Measurements from ENCODE around the gene TWNK.
A peak's percentile ranks its signal among the peaks of the same experiment; 100 is the strongest.

The TWNK gene

DNA sequence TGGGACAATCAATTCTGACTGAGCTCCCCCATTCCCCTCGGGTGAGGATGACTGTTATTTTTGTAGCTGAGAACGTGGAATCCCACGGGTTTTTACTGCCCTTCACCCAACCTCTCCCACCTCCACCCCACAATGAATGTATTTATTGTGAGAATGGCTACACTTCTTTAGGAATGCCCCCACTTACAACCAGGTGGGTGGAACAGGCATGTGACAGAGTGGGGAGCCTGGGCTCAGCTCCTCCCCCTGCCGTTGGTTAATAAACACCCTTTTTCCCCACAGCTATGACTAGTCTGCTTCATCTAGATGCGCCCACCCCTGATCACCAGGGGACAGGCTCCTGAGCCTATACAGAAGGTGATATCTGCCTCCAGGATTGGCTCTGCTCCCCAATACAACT lies 2.0 kb upstream of the TWNK start:
- POLR2A ChIA-PET = no interaction called here
- Histone ChIP-seq H3K36me3 (ENCODE audit: control insufficient read depth in 4 of 4, insufficient read depth in 4 of 4, low read length in 3 of 4) (peaks cover 5 to 48% (median 32%) of the 10 kb centered on the region in 4 experiments), H3K9me3 (ENCODE audit: control extremely low read depth in 1 of 5, control insufficient read depth in 4 of 5, insufficient read depth in 2 of 5, low read depth in 1 of 5, low read length in 4 of 5) (no peaks in the 10 kb centered on the region), H3K4me3 (ENCODE audit: control insufficient read depth in 1 of 7, extremely low read depth in 1 of 7, insufficient read depth in 4 of 7, low read depth in 2 of 7, low read length in 6 of 7) (no peak overlapping the region), H3K4me1 (ENCODE audit: control extremely low read depth in 1 of 4, control insufficient read depth in 4 of 4, insufficient read depth in 4 of 4, low read length in 3 of 4) (peaks cover 4 to 36% (median 25%) of the 10 kb centered on the region in 4 experiments), H3K27ac (ENCODE audit: insufficient read depth in 1 of 2, low read depth in 1 of 2, low read length in 2 of 2, poor library complexity in 1 of 2, severe bottlenecking in 2 of 2) (no peak overlapping the region), H3K27me3 (replicated peaks in 2 of 5; ENCODE audit: control insufficient read depth in 4 of 5, insufficient read depth in 5 of 5, low read length in 4 of 5) (no peaks in the 10 kb centered on the region)
- DNase-seq = no peak
- CTCF ChIA-PET = interaction anchor here (1.7 to 23.7 kb wide), 4 partner anchors 12 to 32 kb away, joined by 7 to 311 read pairs (median 30); partner anchors contain the start of genes LZTS2 and SEMA4G
- WGBS (ENCODE audit: insufficient coverage) = 100% methylated on average over 1 of the region's 5 CpGs

DNA sequence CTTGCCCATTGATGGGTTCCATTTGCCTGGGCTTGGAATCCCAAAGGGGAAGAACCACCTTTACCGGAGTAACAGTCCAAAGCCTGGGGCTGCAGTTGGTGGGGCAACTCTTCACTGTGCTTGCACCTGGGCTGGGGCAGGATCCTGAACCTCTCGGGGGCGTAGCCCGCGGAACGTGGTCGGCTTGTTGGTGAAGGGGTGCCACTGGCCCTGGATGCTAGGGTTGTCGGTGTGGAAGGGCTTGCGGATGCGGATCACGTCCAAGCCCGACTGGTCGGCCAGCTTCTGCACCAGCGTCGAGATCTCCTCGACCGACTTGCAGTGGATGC lies 756 bp upstream of the TWNK start:
- peaks cover 11 to 49% (median 37%) of the 10 kb centered on the region in 4 experiments for H3K36me3 ChIP-seq (ENCODE audit: control insufficient read depth in 4 of 4, insufficient read depth in 4 of 4, low read length in 3 of 4)
- POLR2A ChIA-PET = interaction anchor here (0.6 to 1.2 kb wide), 2 partner anchors 13 to 71 kb away, joined by 3 read pairs; partner anchors contain the start of gene LZTS2

DNA sequence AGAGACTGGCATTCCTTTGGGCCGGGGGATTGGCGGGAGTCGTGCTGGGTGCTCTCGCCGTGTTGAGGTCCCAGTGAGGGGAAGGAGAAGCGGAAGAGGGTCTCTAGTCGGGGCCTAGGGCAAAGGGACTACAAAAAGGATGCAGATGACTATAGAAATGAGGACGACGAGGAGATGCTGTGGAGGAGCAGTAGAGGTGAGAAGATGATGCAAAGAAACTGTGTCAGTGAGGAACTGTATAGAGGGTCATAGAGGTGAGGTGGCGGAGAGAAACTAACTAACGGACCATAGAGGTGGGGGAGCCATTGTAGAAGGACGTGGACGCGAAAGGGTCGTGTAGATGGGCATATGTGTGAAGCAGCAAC lies 324 bp downstream of the TWNK start:
- no peak for DNase-seq
- ChIA-PET CTCF (interaction anchor here (1.8 to 23.7 kb wide), 4 partner anchors 10 to 42 kb away, joined by 5 to 311 read pairs (median 26); partner anchors contain the start of gene LZTS2), POLR2A (interaction anchor here (1.2 kb wide), 1 partner anchor 12 kb away, joined by 3 read pairs; the partner anchor contains the start of gene LZTS2)
- Histone ChIP-seq H3K36me3 (ENCODE audit: control insufficient read depth in 4 of 4, insufficient read depth in 4 of 4, low read length in 3 of 4) (peaks cover 11 to 50% (median 37%) of the 10 kb centered on the region in 4 experiments), H3K27me3 (replicated peaks in 2 of 5; ENCODE audit: control insufficient read depth in 4 of 5, insufficient read depth in 5 of 5, low read length in 4 of 5) (no peaks in the 10 kb centered on the region), H3K4me1 (ENCODE audit: control extremely low read depth in 1 of 4, control insufficient read depth in 4 of 4, insufficient read depth in 4 of 4, low read length in 3 of 4) (peaks cover 4 to 36% (median 25%) of the 10 kb centered on the region in 4 experiments), H3K4me3 (ENCODE audit: control insufficient read depth in 1 of 7, extremely low read depth in 1 of 7, insufficient read depth in 4 of 7, low read depth in 2 of 7, low read length in 6 of 7) (peak overlapping the region; percentile 65 to 98 (median 93)), H3K27ac (ENCODE audit: insufficient read depth in 1 of 2, low read depth in 1 of 2, low read length in 2 of 2, poor library complexity in 1 of 2, severe bottlenecking in 2 of 2) (peak overlapping the region in 1 of 2 experiments; percentile 76), H3K9me3 (ENCODE audit: control extremely low read depth in 1 of 5, control insufficient read depth in 4 of 5, insufficient read depth in 2 of 5, low read depth in 1 of 5, low read length in 4 of 5) (no peaks in the 10 kb centered on the region)
- WGBS (ENCODE audit: insufficient coverage) = 3% methylated on average over 15 of the region's 15 CpGs

More for the DNA sequence above, 756 bp upstream of the TWNK start:
- DNase-seq = peak in 1 of 3 donors; percentile 7
- 33% methylated on average over 14 of the region's 17 CpGs for WGBS (ENCODE audit: insufficient coverage)
- Histone ChIP-seq H3K27ac (ENCODE audit: insufficient read depth in 1 of 2, low read depth in 1 of 2, low read length in 2 of 2, poor library complexity in 1 of 2, severe bottlenecking in 2 of 2) (peak overlapping the region in 1 of 2 experiments; percentile 18), H3K9me3 (ENCODE audit: control extremely low read depth in 1 of 5, control insufficient read depth in 4 of 5, insufficient read depth in 2 of 5, low read depth in 1 of 5, low read length in 4 of 5) (no peaks in the 10 kb centered on the region), H3K27me3 (replicated peaks in 2 of 5; ENCODE audit: control insufficient read depth in 4 of 5, insufficient read depth in 5 of 5, low read length in 4 of 5) (no peaks in the 10 kb centered on the region), H3K4me3 (ENCODE audit: control insufficient read depth in 1 of 7, extremely low read depth in 1 of 7, insufficient read depth in 4 of 7, low read depth in 2 of 7, low read length in 6 of 7) (peak overlapping the region; percentile 65 to 98 (median 93)), H3K4me1 (ENCODE audit: control extremely low read depth in 1 of 4, control insufficient read depth in 4 of 4, insufficient read depth in 4 of 4, low read length in 3 of 4) (peaks cover 4 to 36% (median 25%) of the 10 kb centered on the region in 4 experiments)
- CTCF ChIA-PET = interaction anchor here (1.0 to 23.7 kb wide), 8 partner anchors 11 to 43 kb away, joined by 3 to 311 read pairs (median 7); partner anchors contain the start of genes LZTS2 and SEMA4G

DNA sequence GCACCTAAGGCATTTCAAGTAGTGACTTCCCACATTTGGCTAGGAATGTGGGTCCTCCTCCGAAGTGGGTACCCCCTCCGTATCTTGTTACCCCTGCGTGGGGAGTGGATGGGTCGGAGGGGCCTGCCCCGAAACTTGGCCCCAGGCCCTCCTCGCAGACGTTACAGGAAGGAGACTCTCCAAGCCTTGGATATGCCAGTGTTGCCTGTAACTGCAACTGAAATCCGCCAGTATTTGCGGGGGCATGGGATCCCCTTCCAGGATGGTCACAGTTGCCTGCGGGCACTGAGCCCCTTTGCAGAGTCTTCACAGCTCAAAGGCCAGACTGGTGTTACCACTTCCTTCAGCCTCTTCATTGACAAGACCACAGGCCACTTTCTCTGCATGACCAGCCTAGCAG lies 823 bp downstream of the TWNK start:
- Histone ChIP-seq H3K27ac (ENCODE audit: insufficient read depth in 1 of 2, low read depth in 1 of 2, low read length in 2 of 2, poor library complexity in 1 of 2, severe bottlenecking in 2 of 2) (peak overlapping the region in 1 of 2 experiments; percentile 76), H3K9me3 (ENCODE audit: control extremely low read depth in 1 of 5, control insufficient read depth in 4 of 5, insufficient read depth in 2 of 5, low read depth in 1 of 5, low read length in 4 of 5) (no peaks in the 10 kb centered on the region), H3K36me3 (ENCODE audit: control insufficient read depth in 4 of 4, insufficient read depth in 4 of 4, low read length in 3 of 4) (peaks cover 13 to 51% (median 36%) of the 10 kb centered on the region in 4 experiments), H3K4me1 (ENCODE audit: control extremely low read depth in 1 of 4, control insufficient read depth in 4 of 4, insufficient read depth in 4 of 4, low read length in 3 of 4) (peaks cover 4 to 36% (median 25%) of the 10 kb centered on the region in 4 experiments), H3K4me3 (ENCODE audit: control insufficient read depth in 1 of 7, extremely low read depth in 1 of 7, insufficient read depth in 4 of 7, low read depth in 2 of 7, low read length in 6 of 7) (peak overlapping the region; percentile 65 to 98 (median 93)), H3K27me3 (replicated peaks in 2 of 5; ENCODE audit: control insufficient read depth in 4 of 5, insufficient read depth in 5 of 5, low read length in 4 of 5) (no peaks in the 10 kb centered on the region)
- CTCF ChIA-PET = interaction anchor here (0.7 to 23.7 kb wide), 4 partner anchors 9 to 29 kb away, joined by 3 to 311 read pairs (median 98); partner anchors contain the start of gene LZTS2
- WGBS (ENCODE audit: insufficient coverage) = 75% methylated on average over 10 of the region's 10 CpGs
- POLR2A ChIA-PET = no interaction called here
- DNase-seq = no peak

DNA sequence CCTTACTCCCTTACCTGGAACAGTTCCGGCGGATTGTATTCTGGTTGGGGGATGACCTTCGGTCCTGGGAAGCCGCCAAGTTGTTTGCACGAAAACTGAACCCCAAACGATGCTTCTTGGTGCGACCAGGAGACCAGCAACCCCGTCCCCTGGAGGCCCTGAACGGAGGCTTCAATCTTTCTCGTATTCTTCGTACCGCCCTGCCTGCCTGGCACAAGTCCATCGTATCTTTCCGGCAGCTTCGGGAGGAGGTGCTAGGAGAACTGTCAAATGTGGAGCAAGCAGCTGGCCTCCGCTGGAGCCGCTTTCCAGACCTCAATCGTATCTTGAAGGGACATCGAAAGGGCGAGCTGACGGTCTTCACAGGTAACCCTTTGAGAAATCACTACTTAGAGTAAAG lies 1.7 kb downstream of the TWNK start:
- no peaks in the 10 kb centered on the region for H3K9me3 ChIP-seq (ENCODE audit: control extremely low read depth in 1 of 5, control insufficient read depth in 4 of 5, insufficient read depth in 2 of 5, low read depth in 1 of 5, low read length in 4 of 5)
- DNase-seq = no peak
- POLR2A ChIA-PET = no interaction called here
- 97% methylated on average over 21 of the region's 21 CpGs for WGBS (ENCODE audit: insufficient coverage)
- H3K4me1 ChIP-seq (ENCODE audit: control extremely low read depth in 1 of 4, control insufficient read depth in 4 of 4, insufficient read depth in 4 of 4, low read length in 3 of 4) = peaks cover 4 to 36% (median 25%) of the 10 kb centered on the region in 4 experiments
- peaks cover 16 to 56% (median 40%) of the 10 kb centered on the region in 4 experiments for H3K36me3 ChIP-seq (ENCODE audit: control insufficient read depth in 4 of 4, insufficient read depth in 4 of 4, low read length in 3 of 4)
- CTCF ChIA-PET = interaction anchor here (0.6 to 23.7 kb wide), 5 partner anchors 8 to 28 kb away, joined by 3 to 311 read pairs (median 44); partner anchors contain the start of genes LZTS2 and SEMA4G
- H3K27ac ChIP-seq (ENCODE audit: insufficient read depth in 1 of 2, low read depth in 1 of 2, low read length in 2 of 2, poor library complexity in 1 of 2, severe bottlenecking in 2 of 2) = no peak overlapping the region
- no peaks in the 10 kb centered on the region for H3K27me3 ChIP-seq (replicated peaks in 2 of 5; ENCODE audit: control insufficient read depth in 4 of 5, insufficient read depth in 5 of 5, low read length in 4 of 5)
- H3K4me3 ChIP-seq (ENCODE audit: control insufficient read depth in 1 of 7, extremely low read depth in 1 of 7, insufficient read depth in 4 of 7, low read depth in 2 of 7, low read length in 6 of 7) = no peak overlapping the region

DNA sequence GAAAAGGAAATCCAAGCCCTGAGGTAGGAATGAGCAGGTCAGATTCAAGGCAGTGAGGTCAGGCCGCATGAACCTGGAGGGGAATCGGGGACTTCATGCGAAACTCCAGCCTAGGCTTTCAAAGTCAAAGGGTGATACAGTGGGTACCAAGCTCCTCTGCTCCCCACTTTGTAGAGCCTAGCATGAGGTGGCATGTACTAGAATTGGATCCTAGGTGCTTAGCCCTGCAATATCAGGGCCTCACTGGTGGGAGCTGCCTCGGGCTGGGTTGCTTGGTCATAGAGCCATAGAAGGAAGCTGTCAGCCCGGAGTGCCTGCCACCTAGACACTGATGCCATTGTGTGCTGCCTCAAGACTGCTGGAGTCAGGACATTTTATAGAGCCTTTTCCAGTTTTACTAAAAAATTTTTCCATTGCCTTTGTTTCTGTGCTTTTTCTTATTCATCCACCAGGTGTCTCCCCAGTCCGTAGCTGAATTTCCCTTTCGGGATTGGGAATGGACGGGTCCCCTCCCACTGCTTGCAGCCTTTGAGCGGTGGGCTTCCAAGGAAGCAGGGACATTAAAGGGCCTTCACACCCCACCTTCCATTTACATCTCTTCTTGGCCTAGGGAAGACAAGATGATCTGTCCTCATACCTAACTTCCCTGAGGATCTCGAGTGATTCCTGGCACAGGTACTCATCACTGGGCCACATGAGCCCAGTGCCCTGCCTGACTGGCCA lies 6.8 kb downstream of the TWNK start:
- DNase-seq = no peak
- peaks cover 0 to 42% (median 28%) of the 10 kb centered on the region in 4 experiments for H3K4me1 ChIP-seq (ENCODE audit: control extremely low read depth in 1 of 4, control insufficient read depth in 4 of 4, insufficient read depth in 4 of 4, low read length in 3 of 4)
- H3K27me3 ChIP-seq (replicated peaks in 2 of 5; ENCODE audit: control insufficient read depth in 4 of 5, insufficient read depth in 5 of 5, low read length in 4 of 5) = no peaks in the 10 kb centered on the region
- H3K9me3 ChIP-seq (ENCODE audit: control extremely low read depth in 1 of 5, control insufficient read depth in 4 of 5, insufficient read depth in 2 of 5, low read depth in 1 of 5, low read length in 4 of 5) = no peaks in the 10 kb centered on the region
- WGBS (ENCODE audit: insufficient coverage) = 74% methylated on average over 7 of the region's 10 CpGs
- ChIA-PET CTCF (interaction anchor here (1.0 to 23.7 kb wide), 8 partner anchors 10 to 58 kb away, joined by 3 to 311 read pairs (median 4); no protein-coding TSS in a partner anchor), POLR2A (no interaction called here)
- peaks cover 16 to 51% (median 36%) of the 10 kb centered on the region in 4 experiments for H3K36me3 ChIP-seq (ENCODE audit: control insufficient read depth in 4 of 4, insufficient read depth in 4 of 4, low read length in 3 of 4)
- no peak overlapping the region for H3K27ac ChIP-seq (ENCODE audit: insufficient read depth in 1 of 2, low read depth in 1 of 2, low read length in 2 of 2, poor library complexity in 1 of 2, severe bottlenecking in 2 of 2)
- no peak overlapping the region for H3K4me3 ChIP-seq (ENCODE audit: control insufficient read depth in 1 of 7, extremely low read depth in 1 of 7, insufficient read depth in 4 of 7, low read depth in 2 of 7, low read length in 6 of 7)

DNA sequence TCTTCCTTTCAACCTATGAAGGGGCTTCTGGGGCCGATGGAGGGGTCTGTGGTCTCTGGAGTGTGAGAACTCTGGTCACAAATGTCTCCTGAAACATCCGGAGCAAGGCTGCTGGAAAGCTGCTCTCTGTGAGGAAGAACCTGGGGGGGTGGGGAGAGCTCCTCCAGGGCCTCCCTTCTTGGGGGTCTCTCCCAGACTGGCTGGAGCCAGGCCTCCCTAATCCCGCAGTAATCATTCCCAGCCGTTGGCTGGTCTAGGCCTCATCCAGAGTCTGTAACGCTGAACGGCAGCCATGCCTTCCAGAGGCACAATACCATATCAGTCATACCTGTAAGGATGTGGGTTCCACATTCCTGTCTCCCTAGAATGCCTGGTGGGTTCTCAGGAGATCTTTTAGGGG lies 7.8 kb downstream of the TWNK start:
- Histone ChIP-seq H3K4me1 (ENCODE audit: control extremely low read depth in 1 of 4, control insufficient read depth in 4 of 4, insufficient read depth in 4 of 4, low read length in 3 of 4) (peaks cover 0 to 37% (median 28%) of the 10 kb centered on the region in 4 experiments), H3K9me3 (ENCODE audit: control extremely low read depth in 1 of 5, control insufficient read depth in 4 of 5, insufficient read depth in 2 of 5, low read depth in 1 of 5, low read length in 4 of 5) (no peaks in the 10 kb centered on the region), H3K4me3 (ENCODE audit: control insufficient read depth in 1 of 7, extremely low read depth in 1 of 7, insufficient read depth in 4 of 7, low read depth in 2 of 7, low read length in 6 of 7) (no peak overlapping the region), H3K27me3 (replicated peaks in 2 of 5; ENCODE audit: control insufficient read depth in 4 of 5, insufficient read depth in 5 of 5, low read length in 4 of 5) (no peaks in the 10 kb centered on the region), H3K27ac (ENCODE audit: insufficient read depth in 1 of 2, low read depth in 1 of 2, low read length in 2 of 2, poor library complexity in 1 of 2, severe bottlenecking in 2 of 2) (no peak overlapping the region), H3K36me3 (ENCODE audit: control insufficient read depth in 4 of 4, insufficient read depth in 4 of 4, low read length in 3 of 4) (peaks cover 16 to 42% (median 27%) of the 10 kb centered on the region in 4 experiments)
- DNase-seq = no peak
- POLR2A ChIA-PET = no interaction called here
- 93% methylated on average over 4 of the region's 6 CpGs for WGBS (ENCODE audit: insufficient coverage)
- CTCF ChIA-PET = interaction anchor here (1.3 to 23.7 kb wide), 5 partner anchors 8 to 48 kb away, joined by 3 to 311 read pairs (median 44); partner anchors contain the start of genes MRPL43 and TWNK

All from common myeloid progenitor, CD34-positive (primary cell).